CD4-positive, alpha-beta T cell treated with Interleukin-1 beta for 1 hour (primary cell): ENCODE measurements around the gene UBR4.

Experiments
- DNase-seq, 2 donors: peaks; one replicate each; pipeline ENCODE4 v3.0.0-alpha.2; 2020 to 2022

Gene UBR4

GRCh38 chr1:19137158-19137557, 72.9 kb downstream of the UBR4 start:
- no peak for DNase-seq

- no peak for DNase-seq
Measured at GRCh38 chr1:19133360-19133759, 76.7 kb downstream of the UBR4 start.

GRCh38 chr1:19130468-19130867, 79.6 kb downstream of the UBR4 start:
- no peak for DNase-seq

GRCh38 chr1:19128968-19129514, 81.0 kb downstream of the UBR4 start:
- no peak for DNase-seq

GRCh38 chr1:19124273-19124672, 85.8 kb downstream of the UBR4 start:
- DNase-seq = peak in 1 of 2 donors; percentile 25

- DNase-seq = peak; percentile 2 to 35
Measured at GRCh38 chr1:19123837-19124236, 86.2 kb downstream of the UBR4 start.

- no peak for DNase-seq
Measured at GRCh38 chr1:19122668-19123067, 87.4 kb downstream of the UBR4 start.

- DNase-seq = no peak
Measured at GRCh38 chr1:19121192-19121591, 88.9 kb downstream of the UBR4 start.

- DNase-seq = no peak
Measured at GRCh38 chr1:19120070-19120469, 90.0 kb downstream of the UBR4 start.

- DNase-seq = no peak
Measured at GRCh38 chr1:19115082-19115808, 94.8 kb downstream of the UBR4 start.

GRCh38 chr1:19113697-19114092, 96.4 kb downstream of the UBR4 start:
- DNase-seq = peak; percentile 8 to 31

GRCh38 chr1:19112891-19113696, 97.0 kb downstream of the UBR4 start:
- DNase-seq = no peak

- no peak for DNase-seq
Measured at GRCh38 chr1:19110257-19110927, 99.7 kb downstream of the UBR4 start.

- DNase-seq = no peak
Measured at GRCh38 chr1:19109545-19109944, 100.5 kb downstream of the UBR4 start.

GRCh38 chr1:19101244-19101643, 108.8 kb downstream of the UBR4 start:
- DNase-seq = no peak

- no peak for DNase-seq
Measured at GRCh38 chr1:19100028-19100427, 110.0 kb downstream of the UBR4 start.

GRCh38 chr1:19096990-19097389, 113.1 kb downstream of the UBR4 start:
- no peak for DNase-seq

GRCh38 chr1:19096036-19096833, 113.8 kb downstream of the UBR4 start:
- DNase-seq = peak in 1 of 2 donors; percentile 16

GRCh38 chr1:19091196-19091953, 118.7 kb downstream of the UBR4 start:
- DNase-seq = no peak

GRCh38 chr1:19089524-19089923, 120.5 kb downstream of the UBR4 start:
- DNase-seq = no peak

GRCh38 chr1:19088717-19089442, 121.2 kb downstream of the UBR4 start:
- no peak for DNase-seq
